Astrocyte of the spinal cord (primary cell): Measurements from ENCODE around the gene ZNF638.
"Not testable (repeated sequence)": the region's sequence is repeated elsewhere in the genome, so short reads cannot be mapped to it uniquely, and the experiment has no call there.

ENCODE experiments used
- DNase-seq: peaks from one replicate; pipeline ENCODE4 v3.0.0; 2011; ENCODE audit warnings: low read depth, low spot score
- H3K4me3 ChIP-seq: 2 replicates; pipeline ENCODE4 v1.5.1; 2011; ENCODE audit warnings: low read depth, mild to moderate bottlenecking, low read length, moderate library complexity
- CTCF ChIP-seq: IDR thresholded peaks from 2 replicates; pipeline ENCODE4 v1.5.1; 2012; ENCODE audit warnings: low read depth, mild to moderate bottlenecking, low read length, inconsistent platforms
- in situ Hi-C: cut with HindIII; loops from 2 replicates; pipeline ENCODE4 v1.10.0; 2017; ENCODE audit warnings: low sequenced_read_pairs

ZNF638 gene

GRCh38 chr2:71330585-71331330, 824 bp upstream of the ZNF638 start:
- no peak for TF ChIP-seq CTCF
- H3K4me3 ChIP-seq, result peak overlapping the region; percentile 33
- in situ Hi-C loops, result no loop called here
- DNase-seq, result no peak

GRCh38 chr2:71331331-71331580, 326 bp upstream of the ZNF638 start:
- DNase-seq, in situ Hi-C loops: not testable (repeated sequence)
- H3K4me3 ChIP-seq, result peak overlapping the region; percentile 33

- DNase-seq, result peak; percentile 13
- in situ Hi-C loops, result no loop called here
- H3K4me3 ChIP-seq, result peak overlapping the region; percentile 96
- no peak for TF ChIP-seq CTCF
These were observed 834 bp downstream of the ZNF638 start for GRCh38 chr2:71332435-71332796.

GRCh38 chr2:71333619-71334018, 2.0 kb downstream of the ZNF638 start:
- TF ChIP-seq CTCF, result no peak
- DNase-seq, result peak; percentile 5
- peak overlapping the region; percentile 96 for H3K4me3 ChIP-seq
- in situ Hi-C loops, result no loop called here

GRCh38 chr2:71336384-71336783, 4.8 kb downstream of the ZNF638 start:
- no peak for TF ChIP-seq CTCF

GRCh38 chr2:71336802-71337201, 5.2 kb downstream of the ZNF638 start:
- in situ Hi-C loops, result no loop called here
- TF ChIP-seq CTCF, result no peak
- DNase-seq, result no peak
- no peak overlapping the region for H3K4me3 ChIP-seq

More at GRCh38 chr2:71336384-71336783, 4.8 kb downstream of the ZNF638 start:
- H3K4me3 ChIP-seq, result no peak overlapping the region
- DNase-seq, result no peak
- in situ Hi-C loops, result no loop called here

GRCh38 chr2:71337776-71338175, 6.2 kb downstream of the ZNF638 start:
- in situ Hi-C loops, result no loop called here
- no peak overlapping the region for H3K4me3 ChIP-seq
- no peak for TF ChIP-seq CTCF
- DNase-seq, result no peak
